NB4 (cell line): ENCODE results near the gene FBXO21.

Experiments
- POLR2A ChIP-seq: IDR thresholded peaks from 2 replicates; pipeline ENCODE4 v1.6.1; 2011; ENCODE audit warnings: mild to moderate bottlenecking; ENCODE audit not compliant: insufficient read length; ENCODE audit errors: extremely low read depth
- TF ChIP-seq, protein P1 (sequence below): IDR thresholded peaks from one replicate; pipeline ENCODE4 v1.5.1; 2012; ENCODE audit warnings: low read depth, low read length
- TF ChIP-seq, protein P2 (sequence below): IDR thresholded peaks from 2 replicates; pipeline ENCODE4 v1.6.1; 2011; ENCODE audit warnings: low read depth, low read length

DNA sequence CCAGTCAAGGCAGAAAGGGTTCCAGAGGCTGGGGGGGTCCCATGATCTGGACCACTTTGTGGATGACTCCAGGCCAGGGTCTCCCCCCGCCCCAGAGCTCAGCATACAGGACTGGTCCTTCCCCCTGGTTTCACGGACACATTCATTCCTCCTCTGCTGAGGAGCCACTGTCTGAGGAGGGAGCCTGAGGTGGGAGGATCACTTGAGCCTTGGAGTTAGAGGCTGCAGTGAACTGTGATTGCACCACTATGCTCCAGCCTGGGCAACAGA lies 97.8 kb downstream of the FBXO21 start:
- TF ChIP-seq, protein P1, sequence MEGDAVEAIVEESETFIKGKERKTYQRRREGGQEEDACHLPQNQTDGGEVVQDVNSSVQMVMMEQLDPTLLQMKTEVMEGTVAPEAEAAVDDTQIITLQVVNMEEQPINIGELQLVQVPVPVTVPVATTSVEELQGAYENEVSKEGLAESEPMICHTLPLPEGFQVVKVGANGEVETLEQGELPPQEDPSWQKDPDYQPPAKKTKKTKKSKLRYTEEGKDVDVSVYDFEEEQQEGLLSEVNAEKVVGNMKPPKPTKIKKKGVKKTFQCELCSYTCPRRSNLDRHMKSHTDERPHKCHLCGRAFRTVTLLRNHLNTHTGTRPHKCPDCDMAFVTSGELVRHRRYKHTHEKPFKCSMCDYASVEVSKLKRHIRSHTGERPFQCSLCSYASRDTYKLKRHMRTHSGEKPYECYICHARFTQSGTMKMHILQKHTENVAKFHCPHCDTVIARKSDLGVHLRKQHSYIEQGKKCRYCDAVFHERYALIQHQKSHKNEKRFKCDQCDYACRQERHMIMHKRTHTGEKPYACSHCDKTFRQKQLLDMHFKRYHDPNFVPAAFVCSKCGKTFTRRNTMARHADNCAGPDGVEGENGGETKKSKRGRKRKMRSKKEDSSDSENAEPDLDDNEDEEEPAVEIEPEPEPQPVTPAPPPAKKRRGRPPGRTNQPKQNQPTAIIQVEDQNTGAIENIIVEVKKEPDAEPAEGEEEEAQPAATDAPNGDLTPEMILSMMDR, result no peak
- TF ChIP-seq, protein P2, sequence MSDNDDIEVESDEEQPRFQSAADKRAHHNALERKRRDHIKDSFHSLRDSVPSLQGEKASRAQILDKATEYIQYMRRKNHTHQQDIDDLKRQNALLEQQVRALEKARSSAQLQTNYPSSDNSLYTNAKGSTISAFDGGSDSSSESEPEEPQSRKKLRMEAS, result no peak
- TF ChIP-seq POLR2A, result no peak
